ENCODE results near the gene EXOC3.

Gene EXOC3

DNA sequence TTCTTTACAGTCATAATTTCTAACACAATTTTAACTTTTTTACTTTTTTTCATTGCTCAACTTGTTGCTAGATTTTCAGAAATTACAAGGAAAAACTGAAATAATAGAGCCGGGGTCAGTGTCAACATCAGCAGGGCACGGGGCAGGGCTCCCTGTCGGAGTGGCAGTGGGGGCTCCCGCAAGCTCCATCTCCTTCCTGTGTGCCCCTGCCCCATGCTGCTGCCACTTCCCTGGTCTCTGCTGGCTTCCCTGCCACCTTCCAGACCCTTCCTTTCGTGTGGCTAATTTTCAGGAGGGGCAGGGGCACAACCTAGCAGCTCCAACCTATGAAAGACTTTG, 1.0 kb upstream of the EXOC3 start:
- Histone ChIP-seq H3K79me2 (ENCODE audit: insufficient read depth, low read length) (peaks cover 40% of the 10 kb centered on the region), H3K9me3 (ENCODE audit: insufficient read depth, low read depth, low read length) (no peaks in the 10 kb centered on the region), H3F3A (ENCODE audit: low read depth) (no peaks in the 10 kb centered on the region), H3K27me3 (ENCODE audit: insufficient read depth, low read length, poor library complexity, severe bottlenecking) (no peaks in the 10 kb centered on the region), H4K20me1 (ENCODE audit: insufficient read depth, low read length, poor library complexity, severe bottlenecking) (peaks cover 12% of the 10 kb centered on the region), H3K4me1 (ENCODE audit: insufficient read depth, low read length, poor library complexity, severe bottlenecking) (peaks cover 56% of the 10 kb centered on the region), H2AFZ (ENCODE audit: low read length) (no peak overlapping the region), H3K9me2 (replicated peaks; ENCODE audit: low read depth, low read length) (no peaks in the 10 kb centered on the region), H3K9ac (ENCODE audit: low read depth, low read length, poor library complexity, severe bottlenecking) (peak overlapping the region; percentile 97), H3K4me2 (ENCODE audit: low read depth, low read length, poor library complexity, severe bottlenecking) (peak overlapping the region; percentile 77), H3K36me3 (ENCODE audit: insufficient read depth, low read length) (peaks cover 1% of the 10 kb centered on the region; the same call in 1 of the 2 replicates), H3K4me3 (ENCODE audit: low read length, poor library complexity, severe bottlenecking) (peak overlapping the region; percentile 99)
- TF ChIP-seq EZH2phosphoT487 (IDR thresholded peaks at IDR 0.05; ENCODE audit: borderline replicate concordance) = no peak
- TF ChIP-seq, protein P1, sequence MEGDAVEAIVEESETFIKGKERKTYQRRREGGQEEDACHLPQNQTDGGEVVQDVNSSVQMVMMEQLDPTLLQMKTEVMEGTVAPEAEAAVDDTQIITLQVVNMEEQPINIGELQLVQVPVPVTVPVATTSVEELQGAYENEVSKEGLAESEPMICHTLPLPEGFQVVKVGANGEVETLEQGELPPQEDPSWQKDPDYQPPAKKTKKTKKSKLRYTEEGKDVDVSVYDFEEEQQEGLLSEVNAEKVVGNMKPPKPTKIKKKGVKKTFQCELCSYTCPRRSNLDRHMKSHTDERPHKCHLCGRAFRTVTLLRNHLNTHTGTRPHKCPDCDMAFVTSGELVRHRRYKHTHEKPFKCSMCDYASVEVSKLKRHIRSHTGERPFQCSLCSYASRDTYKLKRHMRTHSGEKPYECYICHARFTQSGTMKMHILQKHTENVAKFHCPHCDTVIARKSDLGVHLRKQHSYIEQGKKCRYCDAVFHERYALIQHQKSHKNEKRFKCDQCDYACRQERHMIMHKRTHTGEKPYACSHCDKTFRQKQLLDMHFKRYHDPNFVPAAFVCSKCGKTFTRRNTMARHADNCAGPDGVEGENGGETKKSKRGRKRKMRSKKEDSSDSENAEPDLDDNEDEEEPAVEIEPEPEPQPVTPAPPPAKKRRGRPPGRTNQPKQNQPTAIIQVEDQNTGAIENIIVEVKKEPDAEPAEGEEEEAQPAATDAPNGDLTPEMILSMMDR (conservative IDR thresholded peaks at IDR 0.05; ENCODE audit: low read length) = no peak

DNA sequence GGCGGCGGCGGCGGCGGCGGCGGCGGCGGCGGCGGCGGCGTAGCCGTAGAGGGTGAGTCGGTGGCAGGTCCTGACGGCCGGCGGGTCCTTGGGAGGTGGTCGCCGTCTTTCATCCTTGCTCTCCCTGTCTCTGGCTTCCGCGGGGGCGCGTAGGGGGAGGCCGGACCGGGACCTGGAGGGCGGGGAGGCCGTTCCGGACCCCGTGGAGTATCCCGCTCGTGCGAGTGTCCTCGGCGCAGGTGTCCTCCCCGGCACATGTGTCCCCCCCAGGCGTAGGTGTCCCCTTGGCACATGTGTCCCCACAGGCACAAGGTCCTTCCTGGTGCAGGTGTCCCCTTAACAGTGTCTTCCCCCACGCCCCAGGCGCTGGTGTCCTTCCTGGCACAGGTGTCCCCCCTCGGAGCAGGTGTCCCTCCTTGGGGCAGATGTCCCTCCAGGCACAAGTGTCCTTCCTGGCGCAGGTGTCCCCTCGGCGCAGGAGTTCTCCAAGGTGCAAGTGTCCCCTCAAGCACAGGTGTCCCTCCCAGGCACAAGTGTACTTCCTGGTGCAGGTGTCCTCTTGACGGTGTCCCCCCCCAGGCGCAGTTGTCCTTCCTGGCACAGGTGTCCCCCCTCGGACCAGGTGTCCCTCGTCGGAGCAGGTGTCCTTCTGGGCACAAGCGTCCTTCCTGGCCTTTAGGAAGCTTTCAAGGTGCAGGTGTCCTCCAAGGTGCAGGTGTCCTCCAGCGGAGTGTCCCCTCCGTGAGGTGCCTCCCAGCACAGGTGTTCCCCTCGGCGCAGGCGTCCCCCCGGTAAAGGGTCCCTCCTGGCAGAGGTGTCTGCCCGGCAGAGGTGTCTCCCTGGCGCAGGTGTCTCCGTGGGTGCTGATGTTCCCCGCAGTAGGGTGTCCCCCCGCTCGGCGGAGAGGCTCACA, 519 bp downstream of the EXOC3 start:
- peaks cover 16% of the 10 kb centered on the region; the same call in 1 of the 2 replicates for H3K36me3 ChIP-seq (ENCODE audit: insufficient read depth, low read length)
- H3K9me3 ChIP-seq (ENCODE audit: insufficient read depth, low read depth, low read length) = no peaks in the 10 kb centered on the region
- H3K79me2 ChIP-seq (ENCODE audit: insufficient read depth, low read length) = peaks cover 51% of the 10 kb centered on the region
- H3K9me2 ChIP-seq (replicated peaks; ENCODE audit: low read depth, low read length) = no peaks in the 10 kb centered on the region
- H3K27me3 ChIP-seq (ENCODE audit: insufficient read depth, low read length, poor library complexity, severe bottlenecking) = no peaks in the 10 kb centered on the region
- H3K4me2 ChIP-seq (ENCODE audit: low read depth, low read length, poor library complexity, severe bottlenecking) = peak overlapping the region; percentile 99
- peak overlapping the region; percentile 53 for H2AFZ ChIP-seq (ENCODE audit: low read length)
- no peak for TF ChIP-seq EZH2phosphoT487 (IDR thresholded peaks at IDR 0.05; ENCODE audit: borderline replicate concordance)
- TF ChIP-seq, protein P1 (conservative IDR thresholded peaks at IDR 0.05; ENCODE audit: low read length) = no peak
- no peaks in the 10 kb centered on the region for H3F3A ChIP-seq (ENCODE audit: low read depth)
- peak overlapping the region; percentile 99 for H3K4me3 ChIP-seq (ENCODE audit: low read length, poor library complexity, severe bottlenecking)
- peak overlapping the region; percentile 97 for H3K9ac ChIP-seq (ENCODE audit: low read depth, low read length, poor library complexity, severe bottlenecking)
- peaks cover 17% of the 10 kb centered on the region for H4K20me1 ChIP-seq (ENCODE audit: insufficient read depth, low read length, poor library complexity, severe bottlenecking)
- peaks cover 51% of the 10 kb centered on the region for H3K4me1 ChIP-seq (ENCODE audit: insufficient read depth, low read length, poor library complexity, severe bottlenecking)

DNA sequence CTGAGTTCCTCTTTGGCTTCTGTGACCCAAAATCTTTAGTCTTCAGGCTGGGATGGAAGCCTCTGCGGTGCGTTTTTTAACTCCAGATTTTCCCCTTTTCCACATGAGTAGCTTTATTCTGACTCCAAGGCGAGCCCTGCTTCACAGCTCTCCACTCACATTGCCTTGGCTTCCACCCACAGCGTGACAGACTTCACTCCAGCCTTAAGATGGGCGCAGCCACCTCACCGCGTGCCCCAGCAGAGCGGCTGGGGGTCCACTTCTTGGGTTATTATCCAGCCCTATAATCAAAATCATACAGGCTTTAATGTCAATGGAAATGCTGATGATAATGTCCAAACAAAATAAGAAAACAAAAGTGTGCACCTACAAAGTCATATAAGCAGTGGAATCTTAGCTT, 1.2 kb downstream of the EXOC3 start:
- Histone ChIP-seq H4K20me1 (ENCODE audit: insufficient read depth, low read length, poor library complexity, severe bottlenecking) (peaks cover 17% of the 10 kb centered on the region), H2AFZ (ENCODE audit: low read length) (no peak overlapping the region), H3K9ac (ENCODE audit: low read depth, low read length, poor library complexity, severe bottlenecking) (peak overlapping the region; percentile 97), H3K9me3 (ENCODE audit: insufficient read depth, low read depth, low read length) (no peaks in the 10 kb centered on the region), H3K9me2 (replicated peaks; ENCODE audit: low read depth, low read length) (no peaks in the 10 kb centered on the region), H3K4me3 (ENCODE audit: low read length, poor library complexity, severe bottlenecking) (peak overlapping the region; percentile 99), H3K4me1 (ENCODE audit: insufficient read depth, low read length, poor library complexity, severe bottlenecking) (peaks cover 50% of the 10 kb centered on the region), H3K36me3 (ENCODE audit: insufficient read depth, low read length) (peaks cover 24% of the 10 kb centered on the region; the same call in 1 of the 2 replicates), H3K4me2 (ENCODE audit: low read depth, low read length, poor library complexity, severe bottlenecking) (peak overlapping the region; percentile 99), H3K27me3 (ENCODE audit: insufficient read depth, low read length, poor library complexity, severe bottlenecking) (no peaks in the 10 kb centered on the region), H3K79me2 (ENCODE audit: insufficient read depth, low read length) (peaks cover 51% of the 10 kb centered on the region), H3F3A (ENCODE audit: low read depth) (no peaks in the 10 kb centered on the region)
- TF ChIP-seq, protein P1 (conservative IDR thresholded peaks at IDR 0.05; ENCODE audit: low read length) = no peak
- TF ChIP-seq EZH2phosphoT487 (IDR thresholded peaks at IDR 0.05; ENCODE audit: borderline replicate concordance) = no peak
